Measurements from ENCODE around the gene PDPN. TPM values are rescaled to one million over a fixed set of nuclear protein-coding genes. Genes with fewer than 3 reads are reported as not detected.

The PDPN gene
- total and polyA plus RNA-seq, 2 donors (not counting 1 experiment from before 2014, with no cell fraction given), result 1.5 to 3.1 TPM

GRCh38 chr1:13605159-13605558, 21.5 kb downstream of the PDPN start:
- Histone ChIP-seq H3K36me3 (ENCODE audit: control insufficient read depth, insufficient read depth, low read length) (no peaks in the 10 kb centered on the region), H2AFZ (ENCODE audit: low read length) (no peak overlapping the region), H3K9ac (ENCODE audit: insufficient read depth, low read length) (no peak overlapping the region), H3K79me2 (ENCODE audit: control insufficient read depth, insufficient read depth, low read length) (no peaks in the 10 kb centered on the region), H3K4me3 (replicated peaks in 1 of 4; ENCODE audit: control extremely low read depth in 1 of 4, insufficient read depth in 1 of 4, low read depth in 3 of 4, low read length in 4 of 4) (no peak overlapping the region), H3K27me3 (ENCODE audit: control insufficient read depth, insufficient read depth, low read length) (no peaks in the 10 kb centered on the region), H3K27ac (ENCODE audit: insufficient read depth, low read length) (no peak overlapping the region), H3K9me3 (ENCODE audit: control insufficient read depth, insufficient read depth, low read depth, low read length) (no peaks in the 10 kb centered on the region), H3K4me2 (ENCODE audit: extremely low read depth, insufficient read depth, low read length) (no peak overlapping the region), H4K20me1 (ENCODE audit: control insufficient read depth, extremely low read depth, insufficient read depth, low read length) (no peaks in the 10 kb centered on the region), H3K4me1 (ENCODE audit: control insufficient read depth, extremely low read depth, insufficient read depth, low read length) (no peaks in the 10 kb centered on the region)
- peak; percentile 67 to 90 for DNase-seq (ENCODE audit: low read depth in 2 of 2)
- TF ChIP-seq CTCF (conservative IDR thresholded peaks at IDR 0.05 in 1 of 2, IDR thresholded peaks at IDR 0.05 in 1 of 2; ENCODE audit: low read depth in 1 of 2, low read length in 2 of 2) (no peak), EZH2 (IDR thresholded peaks at IDR 0.05; ENCODE audit: low read length, missing control alignments) (no peak)

GRCh38 chr1:13607002-13607401, 23.4 kb downstream of the PDPN start:
- no peaks in the 10 kb centered on the region for H3K79me2 ChIP-seq (ENCODE audit: control insufficient read depth, insufficient read depth, low read length)
- no peak for TF ChIP-seq CTCF (conservative IDR thresholded peaks at IDR 0.05 in 1 of 2, IDR thresholded peaks at IDR 0.05 in 1 of 2; ENCODE audit: low read depth in 1 of 2, low read length in 2 of 2)
- TF ChIP-seq EZH2 (IDR thresholded peaks at IDR 0.05; ENCODE audit: low read length, missing control alignments), result no peak
- no peaks in the 10 kb centered on the region for H3K36me3 ChIP-seq (ENCODE audit: control insufficient read depth, insufficient read depth, low read length)
- H3K27ac ChIP-seq (ENCODE audit: insufficient read depth, low read length), result no peak overlapping the region
- H3K9ac ChIP-seq (ENCODE audit: insufficient read depth, low read length), result no peak overlapping the region
- H4K20me1 ChIP-seq (ENCODE audit: control insufficient read depth, extremely low read depth, insufficient read depth, low read length), result no peaks in the 10 kb centered on the region
- DNase-seq (ENCODE audit: low read depth in 2 of 2), result no peak
- no peak overlapping the region for H3K4me2 ChIP-seq (ENCODE audit: extremely low read depth, insufficient read depth, low read length)
- H3K4me1 ChIP-seq (ENCODE audit: control insufficient read depth, extremely low read depth, insufficient read depth, low read length), result no peaks in the 10 kb centered on the region
- H3K27me3 ChIP-seq (ENCODE audit: control insufficient read depth, insufficient read depth, low read length), result no peaks in the 10 kb centered on the region
- no peaks in the 10 kb centered on the region for H3K9me3 ChIP-seq (ENCODE audit: control insufficient read depth, insufficient read depth, low read depth, low read length)
- H2AFZ ChIP-seq (ENCODE audit: low read length), result no peak overlapping the region
- H3K4me3 ChIP-seq (replicated peaks in 1 of 4; ENCODE audit: control extremely low read depth in 1 of 4, insufficient read depth in 1 of 4, low read depth in 3 of 4, low read length in 4 of 4), result no peak overlapping the region

GRCh38 chr1:13616234-13616633, 32.6 kb downstream of the PDPN start:
- peak in 1 of 2 donors; percentile 60 for DNase-seq (ENCODE audit: low read depth in 2 of 2)
- Histone ChIP-seq H3K36me3 (ENCODE audit: control insufficient read depth, insufficient read depth, low read length) (no peaks in the 10 kb centered on the region), H3K4me3 (replicated peaks in 1 of 4; ENCODE audit: control extremely low read depth in 1 of 4, insufficient read depth in 1 of 4, low read depth in 3 of 4, low read length in 4 of 4) (no peak overlapping the region), H3K9ac (ENCODE audit: insufficient read depth, low read length) (no peak overlapping the region), H3K79me2 (ENCODE audit: control insufficient read depth, insufficient read depth, low read length) (no peaks in the 10 kb centered on the region), H4K20me1 (ENCODE audit: control insufficient read depth, extremely low read depth, insufficient read depth, low read length) (no peaks in the 10 kb centered on the region), H3K27ac (ENCODE audit: insufficient read depth, low read length) (no peak overlapping the region), H2AFZ (ENCODE audit: low read length) (no peak overlapping the region), H3K27me3 (ENCODE audit: control insufficient read depth, insufficient read depth, low read length) (no peaks in the 10 kb centered on the region), H3K9me3 (ENCODE audit: control insufficient read depth, insufficient read depth, low read depth, low read length) (no peaks in the 10 kb centered on the region), H3K4me2 (ENCODE audit: extremely low read depth, insufficient read depth, low read length) (no peak overlapping the region), H3K4me1 (ENCODE audit: control insufficient read depth, extremely low read depth, insufficient read depth, low read length) (no peaks in the 10 kb centered on the region)
- TF ChIP-seq CTCF (conservative IDR thresholded peaks at IDR 0.05 in 1 of 2, IDR thresholded peaks at IDR 0.05 in 1 of 2; ENCODE audit: low read depth in 1 of 2, low read length in 2 of 2) (no peak), EZH2 (IDR thresholded peaks at IDR 0.05; ENCODE audit: low read length, missing control alignments) (no peak)

All from fibroblast of lung (primary cell).